HUES64 (cell line): Measurements from ENCODE around the gene ATP11C. TPM values are rescaled to one million over a fixed set of nuclear protein-coding genes. Genes with fewer than 3 reads are reported as not detected.
"Not testable (repeated sequence)": the region's sequence is repeated elsewhere in the genome, so short reads cannot be mapped to it uniquely, and the experiment has no call there.

Source experiments
- H3K27ac ChIP-seq: 2 replicates; pipeline ENCODE4 v1.7.0; 2013; ENCODE audit warnings: low read depth, low read length, inconsistent platforms
- H3K27me3 ChIP-seq: 2 replicates; pipeline ENCODE4 v1.6.1; 2013; ENCODE audit warnings: mild to moderate bottlenecking, low read length; ENCODE audit not compliant: insufficient read depth
- H3K36me3 ChIP-seq: 2 replicates; pipeline ENCODE4 v1.6.1; 2013; ENCODE audit warnings: mild to moderate bottlenecking, low read length; ENCODE audit not compliant: insufficient read depth
- H3K4me1 ChIP-seq: 2 replicates; pipeline ENCODE4 v1.6.1; 2013; ENCODE audit warnings: mild to moderate bottlenecking, low read length, moderate library complexity; ENCODE audit not compliant: insufficient read depth
- H3K4me3 ChIP-seq: 2 replicates; pipeline ENCODE4 v1.5.1; 2013; ENCODE audit warnings: mild to moderate bottlenecking, low read length, moderate library complexity
- H3K9ac ChIP-seq: 2 replicates; pipeline ENCODE4 v1.6.1; 2013; ENCODE audit warnings: mild to moderate bottlenecking, low read depth, low read length
- H3K9me3 ChIP-seq: 2 replicates; pipeline ENCODE4 v1.6.1; 2013; ENCODE audit warnings: low read depth, low read length; ENCODE audit not compliant: insufficient read depth
- WGBS: fragments of 150-250, 120-280 bp; methylation state at CpG from one replicate; pipeline ENCODE4 v1.1.7; 2013; ENCODE audit warnings: missing lambda C conversion rate; 5-methylcytosine and 5-hydroxymethylcytosine counted together
- polyA plus RNA-seq, 2 experiments: library from polyadenylated mRNA; stranded (reverse); fragments of 50-300 nt; gene quantifications; one replicate each; pipeline ENCODE4 v1.2.3, GENCODE V29; 2013

The ATP11C gene
- 28.6 TPM for polyA plus RNA-seq (2013, experiment 1 of 2)
- polyA plus RNA-seq (2013, experiment 2 of 2): 32.3 TPM

GRCh38 chrX:139932901-139933796 is at the start of gene ATP11C:
Gene ATP11C, minus strand, starts transcription at chrX:139933053. Its CDS starts 1,011 bp downstream, at chrX:139932042.
- peak within 1 kb of the TSS; percentile 87 for H3K9ac ChIP-seq
- peaks cover 6% of the 10 kb centered on the region for H3K27me3 ChIP-seq
- H3K9me3 ChIP-seq: no peaks in the 10 kb centered on the region
- H3K36me3 ChIP-seq: no peaks in the 10 kb centered on the region
- H3K27ac ChIP-seq: peak within 1 kb of the TSS; percentile 88
- peak within 1 kb of the TSS; percentile 78 for H3K4me3 ChIP-seq
- WGBS: 4% methylated on average over 42 of the region's 52 CpGs
- peaks cover 25% of the 10 kb centered on the region for H3K4me1 ChIP-seq

- Histone ChIP-seq H3K27me3 (peaks cover 7% of the 10 kb centered on the region), H3K4me1 (no peaks in the 10 kb centered on the region), H3K27ac (no peak overlapping the region), H3K36me3 (no peaks in the 10 kb centered on the region), H3K9ac (no peak overlapping the region), H3K9me3 (no peaks in the 10 kb centered on the region), H3K4me3 (no peak overlapping the region)
- WGBS: 95% methylated on average over 3 of the region's 3 CpGs
These were observed 41.6 kb upstream of the ATP11C start for GRCh38 chrX:139974471-139974870.

GRCh38 chrX:139972629-139973624 is 40.1 kb upstream of the ATP11C start:
- H3K27ac ChIP-seq: no peak overlapping the region
- 91% methylated on average over 4 of the region's 6 CpGs for WGBS
- no peaks in the 10 kb centered on the region for H3K36me3 ChIP-seq
- H3K9me3 ChIP-seq: no peaks in the 10 kb centered on the region
- no peaks in the 10 kb centered on the region for H3K4me1 ChIP-seq
- peaks cover 7% of the 10 kb centered on the region for H3K27me3 ChIP-seq
- no peak overlapping the region for H3K9ac ChIP-seq
- no peak overlapping the region for H3K4me3 ChIP-seq

GRCh38 chrX:139972113-139972512 is 39.3 kb upstream of the ATP11C start:
- Histone ChIP-seq H3K36me3 (no peaks in the 10 kb centered on the region), H3K27me3 (peaks cover 7% of the 10 kb centered on the region), H3K27ac (no peak overlapping the region), H3K4me1 (no peaks in the 10 kb centered on the region), H3K9me3 (no peaks in the 10 kb centered on the region), H3K9ac (no peak overlapping the region), H3K4me3 (no peak overlapping the region)
- WGBS: 96% methylated on average over 4 of the region's 5 CpGs

GRCh38 chrX:139971394-139971749 is 38.5 kb upstream of the ATP11C start:
- H3K27me3 ChIP-seq: peaks cover 7% of the 10 kb centered on the region
- WGBS: 34% methylated on average over 8 of the region's 10 CpGs
- H3K9me3 ChIP-seq: no peaks in the 10 kb centered on the region
- peak overlapping the region; percentile 44; the same call in 1 of the 2 replicates for H3K9ac ChIP-seq
- H3K36me3 ChIP-seq: no peaks in the 10 kb centered on the region
- no peak overlapping the region for H3K27ac ChIP-seq
- H3K4me1 ChIP-seq: no peaks in the 10 kb centered on the region
- peak overlapping the region; percentile 37 for H3K4me3 ChIP-seq

- Histone ChIP-seq H3K9ac (no peak overlapping the region), H3K27ac (no peak overlapping the region), H3K4me3 (no peak overlapping the region), H3K4me1 (no peaks in the 10 kb centered on the region), H3K27me3 (peaks cover 7% of the 10 kb centered on the region), H3K9me3 (no peaks in the 10 kb centered on the region), H3K36me3 (no peaks in the 10 kb centered on the region)
- WGBS: 85% methylated on average over 2 of the region's 2 CpGs
These were observed 36.4 kb upstream of the ATP11C start for GRCh38 chrX:139969286-139969685.

- no peaks in the 10 kb centered on the region for H3K4me1 ChIP-seq
- H3K4me3 ChIP-seq: no peak overlapping the region
- WGBS: 56% methylated on average over 1 of the region's 3 CpGs
- H3K9me3 ChIP-seq: no peaks in the 10 kb centered on the region
- no peaks in the 10 kb centered on the region for H3K36me3 ChIP-seq
- H3K9ac ChIP-seq: no peak overlapping the region
- H3K27ac ChIP-seq: no peak overlapping the region
- peaks cover 7% of the 10 kb centered on the region for H3K27me3 ChIP-seq
These were observed 34.9 kb upstream of the ATP11C start for GRCh38 chrX:139967750-139968149.

GRCh38 chrX:139967300-139967699 is 34.4 kb upstream of the ATP11C start:
- Histone ChIP-seq H3K9ac (no peak overlapping the region), H3K27me3 (peaks cover 5% of the 10 kb centered on the region)
- WGBS: 85% methylated on average over 3 of the region's 4 CpGs

GRCh38 chrX:139966159-139966558 is 33.3 kb upstream of the ATP11C start:
- H3K27ac ChIP-seq, H3K4me3 ChIP-seq, H3K4me1 ChIP-seq, H3K36me3 ChIP-seq, H3K9me3 ChIP-seq, H3K9ac ChIP-seq, H3K27me3 ChIP-seq: not testable (repeated sequence)
- 56% methylated on average over 3 of the region's 3 CpGs for WGBS

More at GRCh38 chrX:139967300-139967699, 34.4 kb upstream of the ATP11C start:
- Histone ChIP-seq H3K4me3 (no peak overlapping the region), H3K27ac (no peak overlapping the region), H3K4me1 (no peaks in the 10 kb centered on the region), H3K9me3 (no peaks in the 10 kb centered on the region), H3K36me3 (no peaks in the 10 kb centered on the region)

GRCh38 chrX:139965421-139965820 is 32.6 kb upstream of the ATP11C start, which contains the start of gene CXorf66:
Gene CXorf66, minus strand, starts transcription at chrX:139965521. Its CDS starts 25 bp downstream, at chrX:139965496.
- no peaks in the 10 kb centered on the region for H3K9me3 ChIP-seq

GRCh38 chrX:139961091-139961490 is 28.2 kb upstream of the ATP11C start:
- WGBS: no CpG with 5 or more reads among the region's 2 CpGs
- not testable (repeated sequence) for H3K4me1 ChIP-seq

More at GRCh38 chrX:139965421-139965820, 32.6 kb upstream of the ATP11C start, which contains the start of gene CXorf66:
- Histone ChIP-seq H3K4me3 (no peak within 1 kb of the TSS), H3K27me3 (no peaks in the 10 kb centered on the region), H3K9ac (no peak within 1 kb of the TSS), H3K36me3 (no peaks in the 10 kb centered on the region), H3K27ac (no peak within 1 kb of the TSS), H3K4me1 (no peaks in the 10 kb centered on the region)
- WGBS: 99% methylated on average over 6 of the region's 7 CpGs

More at GRCh38 chrX:139961091-139961490, 28.2 kb upstream of the ATP11C start:
- H3K36me3 ChIP-seq, H3K4me3 ChIP-seq, H3K27me3 ChIP-seq, H3K27ac ChIP-seq, H3K9ac ChIP-seq, H3K9me3 ChIP-seq: not testable (repeated sequence)
